BE2C (cell line): ENCODE results near the gene NUMBL.

ENCODE experiments used
- DNase-seq: peaks from one replicate; pipeline ENCODE4 v3.0.0-alpha.2; 2020
- H3K27me3 ChIP-seq: fragments of 250-450 bp; sonication (Bioruptor Pico); 2 replicates; pipeline ENCODE4 v1.5.1; 2020; ENCODE audit warnings: mild to moderate bottlenecking
- H3K36me3 ChIP-seq: fragments of 250-450 bp; sonication (Bioruptor Pico); 2 replicates; pipeline ENCODE4 v1.5.1; 2020; ENCODE audit warnings: mild to moderate bottlenecking
- H3K4me1 ChIP-seq: fragments of 250-450 bp; sonication (Bioruptor Pico); 2 replicates; pipeline ENCODE4 v1.5.1; 2020
- H3K4me3 ChIP-seq: 2 replicates; pipeline ENCODE4 v1.5.1; 2011; ENCODE audit warnings: low read depth, low read length
- H3K9me3 ChIP-seq: fragments of 250-450 bp; sonication (Bioruptor Pico); 2 replicates; pipeline ENCODE4 v1.5.1; 2020
- CTCF ChIP-seq: IDR thresholded peaks from 2 replicates; pipeline ENCODE4 v1.5.1; 2012; ENCODE audit warnings: mild to moderate bottlenecking, low read depth, low read length

NUMBL gene

GRCh38 chr19:40667602-40668001 is 22.8 kb downstream of the NUMBL start:
- no peak for TF ChIP-seq CTCF
- no peaks in the 10 kb centered on the region for H3K27me3 ChIP-seq
- H3K9me3 ChIP-seq, result no peaks in the 10 kb centered on the region
- H3K4me1 ChIP-seq, result peaks cover 3% of the 10 kb centered on the region; the same call in 1 of the 2 replicates
- no peak for DNase-seq
- H3K36me3 ChIP-seq, result peaks cover 27% of the 10 kb centered on the region
- no peak overlapping the region for H3K4me3 ChIP-seq

- H3K36me3 ChIP-seq, result peaks cover 21% of the 10 kb centered on the region
Measured at GRCh38 chr19:40666803-40667438, 23.5 kb downstream of the NUMBL start.

GRCh38 chr19:40663695-40664692 is 26.5 kb downstream of the NUMBL start:
- Histone ChIP-seq H3K27me3 (no peaks in the 10 kb centered on the region), H3K36me3 (no peaks in the 10 kb centered on the region; the same call in 1 of the 2 replicates), H3K4me1 (peaks cover 3% of the 10 kb centered on the region; the same call in 1 of the 2 replicates), H3K4me3 (peak overlapping the region; percentile 68), H3K9me3 (no peaks in the 10 kb centered on the region)
- peak; percentile 44 for DNase-seq
- TF ChIP-seq CTCF, result no peak

More at GRCh38 chr19:40666803-40667438, 23.5 kb downstream of the NUMBL start:
- TF ChIP-seq CTCF, result no peak
- Histone ChIP-seq H3K9me3 (no peaks in the 10 kb centered on the region), H3K4me1 (peaks cover 3% of the 10 kb centered on the region; the same call in 1 of the 2 replicates), H3K27me3 (no peaks in the 10 kb centered on the region), H3K4me3 (no peak overlapping the region)
- DNase-seq, result no peak

GRCh38 chr19:40662925-40663694 is 27.3 kb downstream of the NUMBL start:
- Histone ChIP-seq H3K27me3 (no peaks in the 10 kb centered on the region), H3K9me3 (no peaks in the 10 kb centered on the region), H3K4me1 (peaks cover 3% of the 10 kb centered on the region; the same call in 1 of the 2 replicates), H3K36me3 (no peaks in the 10 kb centered on the region), H3K4me3 (peak overlapping the region; percentile 68)
- TF ChIP-seq CTCF, result peak; percentile 88
- peak; percentile 94 for DNase-seq

- peaks cover 3% of the 10 kb centered on the region; the same call in 1 of the 2 replicates for H3K4me1 ChIP-seq
- no peak for DNase-seq
- no peaks in the 10 kb centered on the region for H3K36me3 ChIP-seq
- no peaks in the 10 kb centered on the region for H3K9me3 ChIP-seq
- H3K27me3 ChIP-seq, result no peaks in the 10 kb centered on the region
- no peak overlapping the region for H3K4me3 ChIP-seq
- TF ChIP-seq CTCF, result no peak
Measured at GRCh38 chr19:40661616-40662015, 28.8 kb downstream of the NUMBL start.
